Activated T-cell treated with anti-CD3 and anti-CD28 coated beads for 48 hours (primary cell): ENCODE measurements around the gene HOXA9.
A peak's percentile ranks its signal among the peaks of the same experiment; 100 is the strongest.

ENCODE experiments used
- DNase-seq: peaks from one replicate; pipeline ENCODE4 v3.0.0-alpha.2; 2020; ENCODE audit warnings: low read depth

HOXA9 gene

DNA sequence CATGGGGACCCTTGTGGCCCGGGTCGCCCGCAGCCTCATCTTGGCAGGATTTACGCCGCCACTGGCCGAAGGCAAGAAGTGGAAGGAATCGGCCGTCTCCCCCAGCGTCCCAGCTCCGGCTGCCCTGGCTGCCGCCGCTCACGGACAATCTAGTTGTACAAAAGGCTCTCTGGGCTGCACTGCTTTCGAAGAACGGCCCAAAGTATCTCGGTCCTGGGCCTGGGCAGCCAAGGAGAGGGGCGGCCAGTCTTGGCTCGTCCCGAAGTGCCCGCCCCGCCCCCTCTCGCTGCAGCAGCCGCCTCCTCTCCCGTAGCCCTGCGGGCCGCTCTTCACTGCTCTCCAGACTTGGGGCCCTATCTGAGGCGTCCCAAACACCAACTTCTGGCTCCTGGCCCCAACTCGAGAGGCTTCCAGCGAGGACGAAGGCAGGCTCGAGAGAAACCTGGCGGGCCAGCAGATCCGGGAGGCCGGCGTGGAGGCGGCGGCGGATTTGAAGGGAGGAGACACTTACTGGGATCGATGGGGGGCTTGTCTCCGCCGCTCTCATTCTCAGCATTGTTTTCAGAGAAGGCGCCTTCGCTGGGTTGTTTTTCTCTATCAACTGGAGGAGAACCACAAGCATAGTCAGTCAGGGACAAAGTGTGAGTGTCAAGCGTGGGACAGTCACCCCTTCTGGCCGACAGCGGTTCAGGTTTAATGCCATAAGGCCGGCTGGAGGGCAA is 809 bp downstream of the HOXA9 start:
- no peak for DNase-seq

DNA sequence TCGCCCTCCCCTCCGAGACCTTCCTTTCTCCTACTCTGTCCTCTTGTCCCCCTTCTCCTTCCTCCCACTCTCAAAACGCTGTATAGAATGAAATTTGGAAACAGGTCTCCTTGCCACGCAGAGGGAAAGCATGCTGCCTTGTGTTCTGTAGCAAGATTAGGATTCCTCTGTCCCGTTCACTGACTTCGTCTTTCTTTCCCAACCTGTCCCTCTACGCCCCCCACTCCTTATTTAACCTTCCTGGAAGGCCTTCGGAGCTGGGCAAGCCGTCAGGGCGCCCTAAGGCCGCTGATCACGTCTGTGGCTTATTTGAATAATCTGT is 1.3 kb downstream of the HOXA9 start:
- DNase-seq: no peak

DNA sequence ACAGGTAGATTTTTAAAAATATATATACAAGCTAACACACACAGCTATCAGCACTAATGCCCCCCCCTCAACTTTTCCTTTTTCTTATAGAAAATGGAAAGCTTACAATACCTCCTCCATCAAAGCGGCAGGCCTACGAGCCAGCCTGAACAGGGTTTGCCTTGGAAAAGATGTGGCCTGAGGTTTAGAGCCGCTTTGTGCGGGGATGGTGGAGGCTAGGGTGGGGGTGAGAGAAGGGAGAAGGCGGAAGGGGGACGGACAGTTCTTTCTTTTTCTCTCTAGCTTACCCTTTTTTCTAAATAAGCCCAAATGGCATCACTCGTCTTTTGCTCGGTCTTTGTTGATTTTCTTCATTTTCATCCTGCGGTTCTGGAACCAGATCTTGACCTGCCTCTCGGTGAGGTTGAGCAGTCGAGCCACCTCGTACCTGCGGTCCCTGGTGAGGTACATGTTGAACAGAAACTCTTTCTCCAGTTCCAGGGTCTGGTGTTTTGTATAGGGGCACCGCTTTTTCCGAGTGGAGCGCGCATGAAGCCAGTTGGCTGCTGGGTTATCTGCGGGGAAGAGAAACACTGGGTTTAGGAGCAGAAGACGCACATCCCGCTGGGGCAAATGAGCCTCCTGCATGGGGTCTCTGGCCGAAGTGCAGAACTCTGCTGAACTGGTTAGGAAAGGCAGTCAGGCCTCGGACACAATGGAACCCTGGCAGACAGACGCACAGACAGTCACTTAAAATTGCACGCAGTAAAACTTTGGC is 1.9 kb downstream of the HOXA9 start:
- no peak for DNase-seq

GRCh38 chr7:27162561-27163287 is 2.6 kb downstream of the HOXA9 start:
- DNase-seq: no peak

DNA sequence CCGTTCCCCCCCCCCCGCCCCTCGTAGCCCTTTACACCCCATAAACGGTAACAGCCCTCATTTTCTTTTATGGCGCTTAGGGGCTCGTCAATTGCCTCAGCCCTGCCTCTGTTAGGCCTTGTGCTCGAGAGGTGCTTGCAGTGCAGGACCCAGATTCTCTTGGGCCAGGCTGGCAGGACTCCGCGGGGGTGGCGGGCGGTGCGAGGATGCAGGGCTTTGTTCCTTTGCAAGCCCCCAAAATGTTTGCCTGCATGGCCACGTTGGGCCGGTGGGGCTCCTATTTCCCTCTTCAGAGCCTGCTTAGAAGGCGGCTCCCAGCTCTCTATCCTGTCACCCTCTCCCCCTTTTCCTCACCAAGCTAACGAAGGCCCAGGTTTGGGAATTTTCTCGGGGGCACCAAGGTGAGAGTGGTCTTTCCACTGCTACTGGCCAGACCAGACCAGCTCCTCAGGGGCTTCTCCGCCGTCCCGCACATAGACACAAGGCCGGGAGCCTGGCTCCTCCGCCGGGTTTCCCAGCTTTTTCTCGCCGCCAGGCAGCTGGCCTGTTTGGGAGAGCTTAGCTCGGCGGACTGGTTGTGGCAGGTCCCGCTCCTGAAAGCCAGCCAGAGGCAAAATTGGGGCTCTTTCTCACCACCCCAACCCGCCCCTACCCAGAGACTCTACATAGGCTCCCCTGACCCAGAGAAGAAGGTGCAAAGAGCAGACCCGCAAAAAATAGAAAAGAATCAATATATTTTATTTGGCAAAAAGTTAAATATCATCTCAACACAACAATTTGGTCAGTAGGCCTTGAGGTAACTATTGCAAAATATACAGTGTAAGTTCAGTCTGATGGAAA is 3.4 kb downstream of the HOXA9 start:
- no peak for DNase-seq

DNA sequence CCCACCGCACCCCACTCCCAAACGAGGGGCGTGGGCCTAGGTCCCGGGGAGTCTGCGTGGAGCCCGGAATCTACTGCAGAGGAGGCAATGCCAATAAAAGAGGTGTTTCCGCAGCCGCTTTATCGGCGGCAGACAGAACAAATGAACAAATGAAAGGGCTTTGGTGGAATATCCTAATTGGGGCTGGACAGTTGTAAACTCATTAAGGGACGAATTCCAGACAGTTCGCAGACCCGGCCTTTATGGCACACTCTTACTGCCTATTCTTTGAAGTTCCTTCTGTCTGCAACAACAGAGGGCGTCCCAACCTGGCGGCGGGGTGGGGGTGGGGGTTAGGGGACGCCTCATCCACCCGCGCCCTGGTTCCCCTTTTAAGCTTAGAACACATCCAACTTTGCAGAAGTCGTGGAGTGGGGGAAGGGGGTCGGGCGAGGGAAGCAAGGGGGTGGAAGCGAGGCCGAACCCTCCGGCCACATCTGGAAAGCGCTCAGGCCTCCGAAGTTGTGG is 4.1 kb downstream of the HOXA9 start:
- no peak for DNase-seq

DNA sequence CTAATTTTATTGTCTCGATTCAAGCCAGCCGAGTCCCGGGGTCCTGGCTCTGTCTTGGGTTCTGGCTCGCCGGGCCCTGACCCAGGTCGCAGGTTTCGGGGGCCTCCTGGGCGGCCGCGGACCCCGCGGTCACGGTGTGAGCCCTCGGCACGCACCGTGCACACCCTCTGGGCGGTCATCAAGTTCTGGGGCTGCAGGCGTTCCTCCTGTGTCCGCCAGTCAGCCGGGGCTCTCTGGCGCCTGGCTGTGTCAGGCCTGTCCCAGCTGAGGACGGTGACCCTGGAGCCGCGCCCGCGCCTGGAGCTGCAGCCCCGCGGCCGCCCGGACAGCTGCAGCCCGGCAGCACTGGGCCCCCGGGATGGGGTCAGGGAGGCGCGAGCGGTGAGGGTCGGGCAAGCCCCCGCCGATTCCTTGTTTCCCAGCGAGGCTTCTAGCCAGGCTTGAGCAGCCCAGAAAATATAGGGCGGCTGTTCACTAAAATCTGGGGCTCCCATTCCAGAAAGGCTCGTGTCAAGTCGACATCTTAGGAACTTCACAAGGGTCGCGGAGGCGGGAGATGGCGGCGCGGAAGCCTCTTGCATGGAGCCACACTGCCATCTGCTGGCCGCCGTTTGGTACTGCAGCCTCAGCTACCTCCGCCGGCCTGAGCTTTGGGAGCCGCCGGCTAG is 4.7 kb downstream of the HOXA9 start:
- peak; percentile 76 for DNase-seq

DNA sequence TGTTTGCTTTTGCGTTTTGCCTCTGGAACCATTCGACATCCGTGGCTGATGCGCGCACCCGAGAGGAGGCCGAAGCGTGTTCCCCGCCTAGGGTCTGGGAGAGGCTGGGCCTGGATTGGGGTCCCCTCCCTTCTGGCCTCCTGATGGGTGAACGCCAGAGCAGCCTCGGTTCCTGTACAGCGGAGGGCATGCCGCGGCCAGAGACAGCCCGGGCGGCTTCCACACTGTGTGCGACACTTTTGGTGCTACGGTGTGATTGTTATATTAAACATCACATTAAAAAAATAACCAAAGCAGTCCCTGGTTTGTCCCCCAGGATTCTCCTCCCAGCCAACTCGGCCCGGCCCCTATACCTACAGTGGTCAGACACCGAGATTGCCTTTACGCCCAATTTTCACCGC is 5.2 kb downstream of the HOXA9 start:
- no peak for DNase-seq

GRCh38 chr7:27159266-27160144 is 5.8 kb downstream of the HOXA9 start:
- DNase-seq: no peak

DNA sequence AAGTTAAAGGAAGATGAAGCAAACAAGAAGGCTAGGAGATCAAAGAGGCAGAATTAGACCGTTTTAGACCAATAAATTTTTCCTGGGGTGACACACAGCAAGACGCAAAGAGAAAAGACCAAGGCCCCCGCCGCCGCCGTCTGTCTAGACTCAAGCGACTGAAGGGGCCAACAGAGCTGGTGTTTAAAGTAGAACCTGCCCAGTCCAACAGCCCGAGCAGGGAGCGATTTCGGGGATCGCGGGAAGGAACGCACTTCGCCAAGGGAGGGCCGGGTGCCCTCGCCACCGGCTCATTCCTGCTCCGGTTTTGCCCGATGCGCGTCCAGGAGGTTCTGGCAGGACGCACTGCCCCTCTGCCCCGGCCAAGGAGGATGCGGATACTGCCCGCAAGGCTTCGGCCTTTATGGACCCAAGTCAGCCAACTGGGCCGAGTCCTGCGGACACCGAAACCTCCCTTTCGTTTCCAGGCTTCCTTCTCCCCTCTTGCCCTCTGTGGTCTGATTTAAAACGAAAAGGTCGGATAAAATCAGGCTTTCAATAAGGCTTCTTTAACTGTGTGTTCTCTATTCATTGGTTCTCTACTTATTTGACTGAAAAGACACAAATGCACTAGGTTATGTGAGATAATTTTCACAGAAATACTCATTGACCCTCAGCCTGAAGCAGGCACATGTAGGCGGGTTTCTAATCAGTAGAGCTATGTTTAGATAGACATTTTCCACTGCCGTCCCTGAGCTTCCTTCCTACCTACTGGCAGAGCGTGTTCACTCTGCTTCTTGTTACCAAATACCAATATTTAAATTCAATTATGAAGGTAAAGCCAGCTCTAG is 6.7 kb downstream of the HOXA9 start:
- no peak for DNase-seq

DNA sequence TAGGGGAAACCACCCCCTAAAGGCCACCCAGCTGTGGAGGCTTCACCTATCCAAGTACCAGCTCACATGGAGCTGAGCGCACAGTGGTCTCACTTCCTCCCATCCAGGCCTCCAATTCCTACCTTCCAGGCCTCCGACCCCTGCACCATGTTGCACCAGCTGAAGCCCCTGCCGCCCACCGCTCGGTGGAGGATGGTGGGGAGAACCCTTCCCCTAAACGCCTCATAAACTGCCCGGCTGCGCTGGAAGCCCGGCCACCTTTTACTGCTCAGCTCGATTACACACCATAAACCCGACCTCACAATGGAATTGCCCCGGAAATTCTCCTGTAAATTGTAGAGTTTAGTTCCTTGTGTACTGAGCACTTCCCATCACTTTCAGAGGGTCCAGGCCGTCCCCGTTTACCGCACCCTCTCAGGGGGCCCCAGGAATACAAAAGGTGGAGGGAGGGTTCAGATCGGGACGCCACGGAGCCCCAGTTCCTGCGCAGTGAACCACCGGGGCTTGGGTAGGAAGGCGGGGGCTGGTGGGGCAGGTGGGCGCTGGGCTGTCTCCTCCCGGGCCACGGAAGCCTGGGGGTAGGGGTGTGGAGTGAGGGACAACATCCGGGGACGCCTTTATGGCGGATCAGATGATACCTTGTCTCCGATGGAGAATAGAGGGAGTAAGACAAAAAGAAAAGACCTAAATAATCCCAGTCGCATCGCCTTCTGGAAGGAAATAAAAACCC is 7.5 kb downstream of the HOXA9 start:
- no peak for DNase-seq

- DNase-seq: no peak
Observed at GRCh38 chr7:27156916-27157701, 8.2 kb downstream of the HOXA9 start.

DNA sequence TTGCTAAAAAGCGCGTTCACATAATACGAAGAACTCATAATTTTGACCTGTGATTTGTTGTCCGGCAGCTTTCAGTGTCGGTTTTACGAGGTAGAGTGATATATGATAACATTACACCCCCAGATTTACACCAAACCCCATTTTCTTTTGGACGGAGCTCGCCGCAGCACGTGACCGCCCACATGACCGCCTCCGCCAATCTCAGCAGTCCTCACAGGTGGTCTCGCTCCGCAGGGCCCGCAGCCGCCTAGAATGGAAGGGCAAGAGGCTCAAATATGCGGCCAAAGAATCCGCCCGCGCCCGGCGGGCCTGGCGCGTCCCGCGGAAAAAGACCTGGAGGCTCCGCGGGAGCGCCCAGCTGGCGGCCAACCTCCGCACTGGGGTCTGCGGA is 8.8 kb downstream of the HOXA9 start, which contains the start of gene HOXA7:
TSS of gene HOXA7 (minus strand) at position 168 of the 391 bp plus-strand sequence. CDS start at position 38, 130 bp downstream.
- DNase-seq: no peak

DNA sequence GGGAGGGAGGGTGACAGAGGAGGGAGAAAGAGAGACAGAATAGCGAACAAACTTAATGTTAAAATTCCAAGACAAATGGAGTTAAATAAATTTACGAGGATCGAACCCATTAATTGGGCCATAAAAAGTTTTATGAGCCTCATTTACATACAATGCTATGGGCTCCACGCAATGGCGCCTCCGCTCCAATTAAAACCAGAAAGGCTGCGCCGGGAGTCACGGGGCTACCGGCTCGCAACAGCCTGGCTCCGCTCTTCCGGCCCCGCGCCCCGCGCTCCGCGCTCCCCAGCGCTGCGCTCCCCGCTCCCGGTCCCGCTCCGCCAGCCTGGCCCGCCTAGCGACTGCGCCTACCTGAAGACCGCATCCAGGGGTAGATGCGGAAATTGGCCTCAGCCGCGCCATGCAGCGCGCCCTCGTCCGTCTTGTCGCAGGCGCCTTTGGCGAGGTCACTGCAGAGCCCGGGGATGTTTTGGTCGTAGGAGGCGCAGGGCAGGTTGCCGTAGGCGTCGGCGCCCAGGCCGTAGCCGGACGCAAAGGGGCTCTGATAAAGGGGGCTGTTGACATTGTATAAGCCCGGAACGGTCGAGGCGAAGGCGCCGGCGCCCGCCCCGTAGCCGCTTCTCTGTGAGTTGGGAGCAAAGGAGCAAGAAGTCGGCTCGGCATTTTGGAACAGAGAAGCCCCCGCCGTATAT is 9.4 kb downstream of the HOXA9 start:
- DNase-seq: no peak

DNA sequence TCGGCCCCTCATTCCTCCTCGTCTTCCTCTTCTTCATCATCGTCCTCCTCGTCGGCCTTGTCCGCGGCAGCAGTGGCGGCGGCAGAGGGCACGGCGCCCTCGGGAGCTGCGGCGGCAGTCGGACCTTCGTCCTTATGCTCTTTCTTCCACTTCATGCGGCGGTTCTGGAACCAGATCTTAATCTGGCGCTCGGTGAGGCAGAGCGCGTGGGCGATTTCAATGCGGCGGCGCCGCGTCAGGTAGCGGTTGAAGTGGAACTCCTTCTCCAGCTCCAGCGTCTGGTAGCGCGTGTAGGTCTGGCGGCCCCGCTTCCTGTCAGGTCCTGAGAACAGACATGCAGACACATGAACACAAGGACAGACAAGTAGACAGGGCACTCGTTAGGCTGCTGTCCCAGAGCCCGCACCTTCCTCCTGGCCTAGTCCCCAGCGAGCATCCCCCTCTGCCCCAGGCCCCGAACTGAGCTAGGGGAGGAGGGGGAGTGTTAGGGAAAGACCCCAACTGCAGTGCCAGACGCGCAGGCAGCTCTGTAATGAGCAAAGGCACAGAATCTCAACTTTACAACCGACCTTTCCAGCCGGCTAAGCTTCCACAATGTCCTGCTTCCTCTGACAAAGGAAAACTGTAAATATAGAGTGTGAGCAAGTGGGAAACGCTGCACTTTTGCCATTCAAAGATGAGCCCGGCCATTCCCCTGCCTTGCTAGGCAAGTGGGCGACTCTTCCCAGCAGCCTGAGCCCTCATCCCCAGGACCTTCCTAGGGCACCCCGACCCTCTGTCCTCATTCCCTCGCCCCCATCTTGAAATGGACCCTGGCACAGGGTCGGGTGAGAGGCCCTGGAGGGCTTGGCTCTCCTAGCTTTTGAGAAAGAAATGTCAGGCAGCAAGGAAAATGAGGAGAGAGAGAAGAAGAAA is 10.2 kb downstream of the HOXA9 start:
- no peak for DNase-seq

- DNase-seq: no peak
Observed at GRCh38 chr7:27154369-27154768, 11.0 kb downstream of the HOXA9 start.
